GM12892 (cell line): Measurements from ENCODE around the gene ANKRD10.

Experiments
- DNase-seq: peaks from one replicate; pipeline ENCODE4 v3.0.0; 2011; ENCODE audit not compliant: insufficient read length
- FAIRE-seq: peaks from 2 replicates; lab custom pipeline; 2011; peaks lifted over from hg19 to GRCh38; lab: Jason Lieb, UNC
- POLR2A ChIP-seq: IDR thresholded peaks from 2 replicates; pipeline ENCODE4 v1.6.1; 2011; ENCODE audit warnings: low read depth, low read length, control low read depth
- POLR2AphosphoS5 ChIP-seq: IDR thresholded peaks from 2 replicates; pipeline ENCODE4 v1.6.1; 2011; ENCODE audit warnings: low read depth, low read length, control low read depth
- TAF1 ChIP-seq: IDR thresholded peaks from 2 replicates; pipeline ENCODE4 v1.6.1; 2011; ENCODE audit warnings: low read depth, mild to moderate bottlenecking, control low read depth, low read length, borderline replicate concordance

The ANKRD10 gene

GRCh38 chr13:110830800-110831371 is 84.0 kb downstream of the ANKRD10 start:
- FAIRE-seq (no peak), DNase-seq (no peak)
- TF ChIP-seq POLR2AphosphoS5 (no peak), POLR2A (no peak), TAF1 (no peak)

- TF ChIP-seq TAF1 (no peak), POLR2A (no peak), POLR2AphosphoS5 (no peak)
- FAIRE-seq (no peak), DNase-seq (no peak)
These were observed 84.5 kb downstream of the ANKRD10 start for GRCh38 chr13:110830331-110830730.

DNA sequence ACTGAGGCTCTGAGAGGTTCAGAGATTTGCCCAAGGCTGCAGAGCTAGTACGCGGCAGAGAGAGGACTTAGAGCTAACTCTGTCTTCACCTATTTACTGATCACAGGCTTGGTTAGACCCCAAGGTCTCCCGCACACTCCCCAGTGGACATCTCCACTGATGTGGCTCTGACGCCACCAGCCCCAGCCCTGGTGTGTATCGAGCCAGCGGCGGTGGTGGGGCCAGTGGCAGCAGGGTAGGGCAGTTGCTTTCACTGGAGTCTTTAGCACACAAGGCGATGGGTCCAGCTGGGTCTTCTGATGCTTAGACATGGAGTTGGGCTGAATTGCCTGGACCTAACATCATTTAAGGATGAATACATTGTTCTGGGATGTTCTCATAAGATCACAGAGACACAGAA is 85.4 kb downstream of the ANKRD10 start:
- no peak for TF ChIP-seq TAF1
- no peak for TF ChIP-seq POLR2A
- TF ChIP-seq POLR2AphosphoS5 = no peak
- DNase-seq (no peak), FAIRE-seq (no peak)

DNA sequence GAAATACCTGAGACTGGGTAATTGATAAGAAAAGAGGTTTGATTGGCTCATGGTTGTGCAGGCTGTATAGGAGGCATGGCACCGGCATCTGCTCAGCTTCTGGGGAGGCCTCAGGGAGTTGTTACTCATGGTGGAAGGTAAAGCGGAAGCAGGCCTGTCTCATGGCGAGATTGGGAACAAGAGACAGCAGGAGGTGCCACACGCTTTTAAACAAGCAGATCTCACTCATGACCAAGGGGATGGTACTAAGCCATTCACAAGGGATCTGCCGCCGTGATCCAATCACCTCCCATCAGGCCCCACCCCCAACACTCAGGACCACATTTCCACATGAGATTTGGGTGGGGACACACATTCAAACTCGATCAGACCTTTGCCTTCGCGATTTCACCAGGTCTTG is 86.2 kb downstream of the ANKRD10 start:
- no peak for FAIRE-seq
- TF ChIP-seq POLR2AphosphoS5 (no peak), TAF1 (no peak), POLR2A (no peak)
- no peak for DNase-seq
